HG03175 (cell line): ENCODE data around the gene MFN2.
"Not testable (repeated sequence)": the region's sequence is repeated elsewhere in the genome, so short reads cannot be mapped to it uniquely, and the experiment has no call there.

Experiments used
- ATAC-seq: cut with Tn5 transposase; IDR thresholded peaks from one replicate; pipeline ENCODE4 v1.9.1; 2021; ENCODE audit warnings: mild to moderate bottlenecking, moderate library complexity; ENCODE audit not compliant: unreplicated experiment

Gene MFN2

DNA sequence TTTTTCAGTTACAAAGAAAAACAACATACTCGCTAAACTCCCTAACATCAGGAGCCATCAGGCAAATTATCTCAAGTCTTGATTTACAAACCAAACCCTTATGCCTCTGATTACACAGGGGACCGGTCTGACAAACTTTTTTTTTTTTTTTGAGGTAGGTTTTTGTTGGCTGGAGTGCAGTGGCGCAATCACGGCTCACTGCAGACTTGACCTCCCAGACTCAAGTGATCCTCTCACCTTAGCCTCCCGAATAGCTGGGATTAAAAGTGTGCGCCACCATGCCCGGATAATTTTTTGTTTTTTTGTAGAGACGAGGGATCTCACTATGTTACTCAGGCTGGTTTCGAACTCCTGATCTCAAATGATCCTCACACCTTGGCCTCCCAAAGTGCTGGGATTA is 35.3 kb downstream of the MFN2 start:
- no peak for ATAC-seq

DNA sequence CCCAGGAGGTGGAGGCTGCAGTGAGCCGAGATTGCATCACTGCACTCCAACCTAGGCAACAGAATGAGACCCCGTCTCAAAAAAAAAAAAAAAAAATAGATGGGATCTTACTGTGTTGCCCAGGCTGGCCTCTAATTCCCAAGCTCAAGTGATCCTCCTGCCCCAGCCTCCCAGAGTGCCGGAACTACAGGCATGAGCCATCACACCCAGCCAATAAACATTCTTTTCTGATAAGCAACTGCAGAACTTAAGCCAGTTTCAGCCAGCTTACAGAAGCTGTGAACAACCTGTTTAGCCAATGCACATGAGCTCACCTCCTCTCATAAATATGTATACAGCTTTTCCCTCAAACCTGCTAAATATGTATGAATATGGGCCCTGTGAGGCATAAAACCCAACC is 35.9 kb downstream of the MFN2 start:
- no peak for ATAC-seq

DNA sequence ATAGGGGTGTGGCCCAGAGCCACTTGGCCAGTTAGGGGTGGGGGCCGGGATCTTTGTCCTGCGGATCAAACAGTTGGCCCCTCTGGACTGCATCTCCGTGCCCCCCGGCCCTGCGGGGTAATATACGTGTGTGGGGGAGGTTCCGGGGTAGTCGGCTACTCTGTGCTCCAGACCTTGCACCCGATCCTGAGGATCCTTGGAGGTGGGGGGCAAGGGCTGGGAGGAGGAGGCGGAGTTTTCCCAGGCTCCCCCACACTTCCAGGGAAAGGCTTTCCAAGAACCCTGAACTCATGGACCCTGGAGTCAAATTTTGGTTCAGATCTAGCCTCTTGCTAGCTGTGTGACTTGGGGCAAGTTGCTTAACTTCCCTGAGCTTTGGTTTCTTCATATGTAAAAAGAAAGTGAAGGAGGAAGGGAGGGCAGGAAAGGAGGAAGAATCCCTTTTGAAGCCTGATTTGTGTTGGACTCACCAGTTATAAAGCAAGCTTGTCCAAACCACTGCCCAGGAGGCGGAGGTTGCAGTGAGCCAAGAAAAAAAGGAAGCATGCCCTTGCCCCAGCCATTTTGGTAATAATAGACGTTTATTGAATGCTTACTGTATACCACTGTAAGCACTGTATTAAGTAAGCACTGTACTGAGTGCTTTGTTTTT is 39.7 kb downstream of the MFN2 start:
- no peak for ATAC-seq

DNA sequence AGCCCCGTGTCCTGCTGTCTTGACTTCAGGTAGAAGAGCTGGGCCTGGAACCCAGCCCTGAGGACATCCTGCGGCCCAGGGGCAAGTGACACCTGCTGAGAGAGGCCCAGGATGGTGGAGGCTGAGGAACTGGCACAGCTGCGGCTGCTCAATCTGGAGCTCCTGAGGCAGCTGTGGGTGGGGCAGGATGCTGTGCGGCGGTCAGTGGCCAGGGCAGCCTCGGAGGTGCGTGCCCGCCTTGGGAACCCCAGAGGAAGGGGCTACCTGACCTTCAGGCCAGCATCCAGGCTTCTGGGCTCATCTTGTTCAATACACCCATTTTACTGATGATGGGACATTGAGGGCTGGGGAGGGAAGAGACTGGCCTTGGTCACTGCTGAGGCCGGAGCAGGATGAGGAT is 41.4 kb downstream of the MFN2 start:
- ATAC-seq = no peak

DNA sequence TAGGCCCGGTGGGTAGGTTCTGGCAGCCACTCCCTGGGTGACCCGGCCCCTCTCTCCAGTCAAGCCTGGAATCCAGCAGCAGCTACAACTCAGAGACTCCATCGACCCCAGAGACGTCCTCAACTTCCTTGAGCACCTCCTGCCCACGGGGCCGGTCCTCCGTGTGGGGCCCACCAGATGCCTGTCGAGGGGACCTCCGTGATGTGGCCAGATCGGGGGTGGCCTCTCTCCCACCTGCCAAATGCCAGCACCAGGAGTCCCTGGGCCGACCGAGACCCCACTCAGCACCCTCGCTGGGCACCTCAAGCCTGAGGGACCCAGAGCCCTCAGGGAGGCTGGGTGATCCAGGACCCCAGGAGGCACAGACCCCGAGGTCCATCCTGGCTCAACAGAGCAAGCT is 41.8 kb downstream of the MFN2 start:
- ATAC-seq = no peak

DNA sequence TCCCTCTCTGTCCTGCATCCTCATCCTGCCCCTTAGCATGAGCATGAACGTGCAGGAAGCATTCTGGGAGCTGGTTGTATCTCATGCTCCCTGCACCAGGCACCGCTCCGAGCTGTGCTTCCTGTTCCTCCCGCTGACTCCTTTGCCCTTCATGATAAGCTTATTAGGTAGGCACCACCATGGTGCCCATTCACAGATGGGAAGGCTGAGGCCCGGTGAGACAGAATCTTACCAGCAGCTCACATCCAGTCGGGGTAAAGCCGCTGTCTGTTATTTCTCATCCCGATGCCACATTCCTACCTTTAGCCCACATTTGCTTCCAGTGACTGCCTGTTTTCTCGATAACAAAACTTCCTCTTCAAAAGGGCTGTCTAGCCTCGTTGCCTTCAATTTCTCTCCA is 46.3 kb downstream of the MFN2 start:
- no peak for ATAC-seq

DNA sequence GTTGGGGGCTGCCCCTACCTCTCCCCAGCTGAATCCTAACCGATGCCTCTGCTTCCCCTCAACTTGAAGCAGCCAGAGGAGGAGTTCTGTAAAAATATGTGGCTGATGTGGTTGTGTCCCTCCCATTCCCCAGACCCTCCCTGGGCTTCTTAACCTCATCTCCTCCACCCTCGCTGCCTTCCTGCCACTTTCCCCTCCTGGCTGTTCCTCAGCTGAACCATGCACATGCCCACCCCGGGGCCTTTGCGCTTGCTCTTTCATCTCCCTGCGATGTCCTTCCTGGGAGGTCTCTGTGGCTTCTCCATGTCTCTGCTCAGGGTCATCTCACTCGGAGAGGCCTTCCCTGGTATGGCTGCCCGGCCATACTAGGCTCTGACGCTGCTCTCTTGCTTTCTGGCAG is 48.0 kb downstream of the MFN2 start:
- no peak for ATAC-seq

DNA sequence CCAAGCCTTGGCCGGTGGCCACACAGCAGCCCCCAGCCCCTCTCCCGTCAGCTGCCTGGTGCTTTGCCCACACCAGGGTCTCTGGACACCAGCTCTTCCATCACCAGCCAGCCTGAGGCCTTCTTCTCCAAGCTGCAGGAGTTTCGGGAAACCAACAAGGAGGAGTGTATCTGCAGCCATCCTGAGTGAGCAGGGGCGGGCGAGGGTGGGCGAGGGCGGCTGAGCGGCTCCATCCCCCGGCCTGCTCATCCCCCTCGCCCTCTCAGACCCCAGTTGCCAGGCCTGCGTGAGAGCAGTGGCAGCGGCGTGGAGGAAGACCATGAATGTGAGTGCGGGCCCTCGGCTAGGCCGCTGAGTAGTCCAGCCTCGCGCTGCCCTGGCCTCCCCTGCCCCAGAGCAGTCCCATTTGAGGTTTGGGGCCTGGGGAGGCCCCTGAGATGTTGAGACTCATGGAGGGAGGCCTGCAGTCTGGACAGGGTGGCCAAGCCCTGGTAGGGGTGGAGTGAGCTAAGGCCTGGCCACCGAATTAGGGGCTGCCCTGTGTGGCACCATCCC is 48.8 kb downstream of the MFN2 start:
- no peak for ATAC-seq

DNA sequence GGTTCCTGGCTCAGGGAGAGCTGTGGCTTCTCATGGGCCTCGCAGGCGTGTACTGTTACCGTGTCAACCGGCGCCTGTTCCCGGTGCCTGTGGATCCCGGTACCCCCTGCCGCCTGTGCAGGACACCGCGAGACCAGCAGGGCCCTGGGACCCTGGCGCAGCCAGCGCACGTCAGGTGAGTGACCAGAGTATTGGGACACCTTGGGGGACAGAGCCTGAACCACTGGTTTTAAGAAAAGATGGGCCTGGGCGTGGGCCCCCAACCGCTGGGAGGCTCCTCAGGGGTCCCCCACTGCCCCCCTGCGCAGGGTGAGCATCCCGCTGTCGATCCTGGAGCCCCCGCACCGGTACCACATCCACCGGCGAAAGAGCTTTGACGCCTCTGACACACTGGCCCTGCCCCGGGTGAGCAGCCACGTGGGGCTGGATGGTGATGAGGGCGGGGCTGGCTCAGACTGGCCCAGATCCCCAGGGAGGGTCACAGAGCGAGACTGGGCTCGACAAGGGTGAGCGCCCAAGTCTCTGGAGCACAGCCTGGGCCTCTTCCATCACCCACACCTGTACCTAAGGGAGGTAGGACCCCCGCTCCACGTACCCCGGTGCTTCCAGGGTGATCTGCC is 49.6 kb downstream of the MFN2 start:
- no peak for ATAC-seq

DNA sequence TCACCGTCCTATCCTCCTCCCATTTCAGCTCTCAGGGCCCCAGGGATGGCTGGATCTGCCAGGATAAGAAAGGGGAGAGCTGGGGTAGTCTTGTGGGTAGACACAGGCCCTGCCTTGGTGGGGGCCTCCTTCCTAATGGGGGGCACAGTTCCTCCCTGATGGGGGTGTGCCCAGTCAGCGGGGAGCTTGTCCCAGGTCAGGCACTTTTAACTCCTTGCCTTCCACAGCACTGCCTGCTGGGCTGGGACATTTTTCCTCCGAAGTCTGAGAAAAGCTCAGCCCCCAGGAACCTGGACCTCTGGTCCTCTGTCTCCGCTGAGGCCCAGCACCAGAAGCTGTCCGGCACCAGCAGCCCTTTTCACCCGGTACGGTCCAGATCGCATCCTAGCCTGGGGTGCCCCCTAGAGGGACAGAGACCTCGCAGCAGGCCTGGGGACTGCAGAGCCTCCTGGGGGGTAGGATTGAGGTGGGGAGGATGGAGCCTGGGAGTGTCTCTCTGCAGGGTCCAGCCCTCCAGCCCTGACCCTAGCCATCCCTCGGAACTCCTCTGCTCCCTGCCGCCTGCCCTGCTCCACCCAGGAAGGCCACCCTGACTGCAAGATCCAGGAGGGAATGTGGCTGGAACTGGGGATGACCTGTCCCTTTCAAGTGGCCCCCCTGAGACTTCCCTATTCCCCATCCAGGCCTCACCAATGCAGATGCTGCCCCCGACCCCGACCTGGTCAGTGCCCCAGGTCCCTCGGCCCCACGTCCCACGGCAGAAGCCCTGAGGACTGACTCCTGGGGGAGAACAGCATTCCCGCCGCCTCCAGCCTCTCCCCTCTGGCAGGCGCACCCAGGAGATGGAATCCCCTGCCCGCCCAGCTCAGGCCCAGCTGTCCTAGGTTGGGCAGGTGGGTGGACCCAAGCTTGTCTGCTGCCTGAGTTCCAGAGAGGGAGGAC is 51.1 kb downstream of the MFN2 start:
- no peak for ATAC-seq

DNA sequence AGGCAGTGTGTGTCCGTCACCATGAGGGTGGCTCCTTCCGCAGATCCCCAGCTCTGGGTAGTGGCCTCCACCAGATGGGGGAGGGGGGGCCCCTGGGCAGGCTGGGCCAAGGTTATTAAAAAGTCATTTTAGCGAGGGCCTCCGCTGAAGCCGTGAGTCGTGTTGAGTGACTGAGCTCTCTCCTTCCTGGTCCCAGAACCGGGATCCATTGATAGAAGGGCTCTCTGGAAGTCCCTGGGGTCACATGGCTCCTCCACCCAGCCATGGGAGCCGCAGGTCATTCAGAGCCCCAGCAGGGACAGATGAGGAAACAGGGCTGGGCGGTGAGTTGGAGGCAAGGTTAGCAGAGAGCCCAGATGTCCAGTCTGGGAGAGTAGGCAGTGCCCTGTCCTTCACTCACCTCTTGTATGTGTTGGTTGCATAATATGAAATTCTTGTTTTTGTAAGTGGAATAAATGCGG is 51.9 kb downstream of the MFN2 start:
- no peak for ATAC-seq

DNA sequence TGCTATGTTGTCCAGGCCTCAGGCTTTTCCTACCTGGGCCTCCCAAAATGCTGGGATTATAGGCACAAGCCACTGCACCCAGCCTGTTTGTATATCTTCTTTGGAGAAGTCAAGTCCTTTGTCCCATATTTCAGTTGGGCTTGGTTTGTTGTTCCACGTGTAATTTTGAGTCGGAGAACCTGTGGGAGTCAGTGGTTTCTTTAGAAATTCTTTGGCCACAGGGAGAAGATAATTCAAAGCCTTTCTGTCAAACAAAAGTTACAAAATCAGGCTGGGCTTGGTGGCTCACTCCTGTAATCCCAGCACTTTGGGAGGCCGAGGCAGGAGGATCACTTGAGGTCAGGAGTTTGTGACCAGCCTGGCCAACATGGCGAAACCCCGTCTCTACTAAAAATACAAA is 53.2 kb downstream of the MFN2 start:
- ATAC-seq = not testable (repeated sequence)

DNA sequence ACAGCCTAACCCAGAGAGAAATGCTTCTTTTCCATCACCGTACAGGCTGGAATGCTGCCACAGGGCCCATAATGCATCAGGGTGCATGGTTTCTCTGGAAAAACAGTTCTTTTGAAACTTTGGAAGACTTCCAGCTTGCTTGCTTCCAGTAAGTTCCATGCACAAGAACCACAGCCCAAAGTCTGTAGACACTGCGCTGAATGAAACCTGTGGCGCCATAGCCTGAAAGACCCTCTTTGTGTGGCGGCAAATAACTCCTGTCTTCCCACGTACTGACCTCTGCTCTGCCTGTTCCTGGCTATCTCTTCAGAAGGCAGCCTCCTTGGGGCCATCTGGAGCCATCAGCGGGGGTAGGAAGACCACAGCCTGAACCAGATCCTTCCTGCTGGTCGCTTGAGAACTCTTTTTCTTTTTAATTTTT is 54.1 kb downstream of the MFN2 start:
- no peak for ATAC-seq

DNA sequence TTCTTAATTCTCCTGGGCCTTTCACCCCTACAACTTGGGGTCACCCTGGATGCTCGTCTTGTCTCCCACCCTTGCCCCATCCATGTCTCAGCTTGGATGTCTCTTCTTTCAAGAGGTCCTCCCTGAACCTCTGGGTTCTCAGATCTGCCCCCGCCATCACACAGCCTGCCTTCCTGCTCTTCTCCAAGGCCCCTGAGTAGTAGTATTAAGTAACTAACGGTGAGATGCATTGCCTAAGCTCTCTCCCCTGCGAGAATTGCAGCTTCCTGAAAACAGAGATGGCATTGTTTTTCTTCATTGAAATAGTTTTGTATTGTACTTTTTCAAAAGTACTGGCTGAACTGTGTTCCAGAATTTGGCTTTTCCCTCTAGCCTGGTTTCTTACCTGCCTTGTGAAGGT is 55.1 kb downstream of the MFN2 start:
- no peak for ATAC-seq

DNA sequence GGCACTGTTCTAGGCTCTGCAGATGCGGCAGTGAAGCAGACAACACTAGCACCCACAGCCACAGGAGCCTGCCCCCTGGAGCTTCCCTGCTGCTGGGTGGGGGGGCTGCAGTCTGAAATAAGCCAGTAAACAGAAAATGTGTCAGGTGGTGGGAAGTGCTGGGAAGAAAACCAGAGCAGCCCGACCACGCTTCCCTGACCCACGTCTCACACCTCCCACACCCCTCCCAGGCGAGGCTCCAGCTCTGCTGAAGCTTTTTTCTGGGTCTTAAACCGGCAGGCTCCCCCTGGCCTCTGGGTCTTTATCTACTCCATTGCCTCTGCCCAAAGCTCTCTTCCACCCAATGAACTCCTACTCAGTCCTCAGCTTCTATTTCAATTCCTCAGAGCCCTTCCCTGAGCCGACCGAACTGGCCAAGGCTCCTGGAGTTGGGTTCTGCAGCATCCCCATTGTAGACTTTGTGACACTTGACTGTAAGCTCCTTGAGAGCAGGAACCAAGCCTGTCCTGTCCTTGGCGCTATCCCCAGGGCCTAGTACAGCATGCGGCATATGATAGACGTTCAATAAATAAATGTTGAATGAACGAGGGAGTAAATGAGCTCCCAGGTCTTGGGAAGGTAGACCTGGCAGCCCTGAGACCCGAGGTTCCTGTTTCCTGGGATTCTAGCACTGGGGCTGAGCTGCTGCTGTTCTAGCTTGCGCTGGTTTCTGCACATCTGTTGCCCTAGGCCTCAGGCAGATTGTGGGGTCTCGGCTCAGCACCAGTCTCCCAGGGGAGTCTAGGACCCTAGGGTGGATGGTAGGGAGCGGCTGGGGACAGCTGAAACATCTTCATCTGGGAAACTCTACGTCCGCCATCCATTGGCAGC is 57.5 kb downstream of the MFN2 start:
- ATAC-seq = no peak

DNA sequence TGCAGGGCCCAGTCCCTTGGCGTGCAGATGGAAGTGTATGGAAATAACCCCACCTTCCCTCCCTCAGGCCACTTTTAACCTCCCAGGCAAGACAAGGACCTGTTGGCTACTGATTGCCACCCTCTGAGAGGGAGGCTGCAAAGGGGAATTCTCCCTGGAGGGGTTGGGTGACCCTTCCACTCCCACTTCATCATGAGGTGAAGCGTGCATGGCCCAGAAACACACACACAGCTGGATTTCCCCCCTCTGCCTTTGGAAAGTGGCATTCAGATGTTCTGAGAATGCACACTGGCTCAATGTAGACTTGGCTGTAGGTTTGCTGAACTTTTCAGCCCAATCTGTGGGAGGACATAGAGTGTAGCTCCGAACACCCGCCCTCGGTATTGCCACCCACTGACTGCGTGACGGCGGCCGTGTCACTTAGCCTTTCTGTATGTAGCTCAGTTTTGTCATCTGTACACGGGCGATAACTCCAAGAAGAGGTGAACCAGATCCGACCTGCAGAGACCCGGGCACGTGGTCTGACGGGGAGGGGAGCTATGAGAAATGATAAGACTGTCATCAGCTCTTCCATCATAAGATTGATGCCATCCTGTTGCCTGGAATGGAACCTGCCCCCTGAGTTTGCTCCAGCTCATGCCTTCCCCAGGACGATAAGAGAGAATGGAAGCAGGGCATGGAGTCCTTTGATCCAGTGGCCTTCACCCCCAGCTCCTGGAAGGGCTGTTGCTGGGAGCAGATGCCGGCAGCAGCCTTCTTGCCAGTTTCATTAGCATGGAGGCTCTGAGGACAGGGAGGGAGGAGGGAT is 58.3 kb downstream of the MFN2 start:
- ATAC-seq = no peak

DNA sequence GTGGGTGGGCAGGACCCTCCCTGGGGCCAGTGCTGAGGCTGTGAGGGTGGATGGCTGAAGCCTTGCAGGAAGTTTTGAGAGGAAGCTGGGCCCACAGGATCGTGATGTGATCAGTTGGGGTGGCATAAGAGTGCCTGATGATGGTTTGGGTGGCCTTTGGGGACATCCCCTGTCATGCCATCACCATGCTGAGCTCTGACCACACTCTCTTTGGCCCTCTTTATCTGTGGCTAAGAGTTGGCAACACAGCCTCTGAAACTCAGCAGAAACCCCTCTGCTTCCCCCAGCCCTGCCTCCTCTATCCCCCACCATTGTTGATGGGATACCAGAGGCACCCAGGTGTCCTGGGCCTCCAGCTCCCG is 58.9 kb downstream of the MFN2 start:
- no peak for ATAC-seq

DNA sequence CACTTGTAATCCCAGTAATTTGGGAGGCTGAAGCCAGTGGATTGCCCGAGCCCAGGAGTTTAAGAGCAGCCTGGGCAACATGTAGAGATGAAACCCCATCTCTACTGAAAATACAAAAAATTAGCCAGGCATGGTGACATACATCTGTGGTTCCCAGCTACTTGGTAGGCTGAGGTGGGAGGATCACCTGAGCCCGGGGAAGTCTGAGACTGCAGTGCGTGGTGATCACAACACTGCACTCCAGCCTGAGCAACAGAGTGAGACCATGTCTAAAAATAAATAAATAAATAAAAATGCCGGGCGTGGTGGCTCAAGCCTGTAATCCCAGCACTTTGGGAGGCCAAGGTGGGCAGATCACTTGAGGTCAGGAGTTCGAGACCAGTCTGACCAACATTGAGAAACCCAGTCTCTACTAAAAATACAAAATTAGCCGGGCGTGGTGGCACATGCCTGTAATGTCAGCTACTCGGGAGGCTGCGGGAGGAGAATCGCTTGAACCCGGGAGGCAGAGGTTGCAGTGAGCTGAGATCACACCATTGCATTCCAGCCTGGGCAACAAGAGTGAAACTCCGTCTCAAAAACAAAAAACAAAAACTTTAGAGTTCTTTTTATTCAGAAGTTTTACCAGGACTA is 59.7 kb downstream of the MFN2 start:
- ATAC-seq = peak; percentile 44

DNA sequence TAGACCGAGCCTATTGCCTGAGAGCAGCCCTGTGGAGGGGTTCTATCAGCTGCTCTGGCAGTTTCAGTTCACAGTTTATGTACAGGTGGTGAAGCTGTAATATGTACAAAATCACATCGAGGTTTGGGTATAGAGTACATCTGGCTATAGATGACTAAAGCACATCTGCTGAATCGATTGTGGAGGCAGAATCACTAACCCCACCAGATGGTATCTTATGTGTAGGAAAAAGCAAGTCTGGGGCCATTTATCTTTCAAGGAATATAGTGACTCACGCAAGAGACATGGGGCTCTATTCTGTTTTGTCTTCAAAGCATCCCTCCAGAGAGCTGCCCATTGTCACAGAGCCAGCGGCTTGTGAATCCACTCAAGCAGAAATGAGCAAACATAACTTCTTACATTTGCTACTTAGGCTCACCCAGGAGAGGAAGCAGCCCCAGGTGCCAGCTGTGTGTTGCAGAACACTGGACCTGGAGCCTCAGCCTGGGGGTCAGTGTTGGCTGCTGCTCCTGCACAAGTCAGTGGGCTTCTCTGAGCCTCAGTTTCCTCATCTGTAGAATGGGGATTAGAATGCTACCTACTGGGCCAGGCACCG is 60.3 kb downstream of the MFN2 start:
- ATAC-seq = peak; percentile 81
